NCI-H1436 (cell line): ENCODE results near the gene ARMC3.
"Not testable (repeated sequence)": the region's sequence is repeated elsewhere in the genome, so short reads cannot be mapped to it uniquely, and the experiment has no call there.

Experiments
- DNase-seq: peaks from one replicate; lab custom pipeline; 2025; lab: John Stamatoyannopoulos, UW

Gene ARMC3, protein sequence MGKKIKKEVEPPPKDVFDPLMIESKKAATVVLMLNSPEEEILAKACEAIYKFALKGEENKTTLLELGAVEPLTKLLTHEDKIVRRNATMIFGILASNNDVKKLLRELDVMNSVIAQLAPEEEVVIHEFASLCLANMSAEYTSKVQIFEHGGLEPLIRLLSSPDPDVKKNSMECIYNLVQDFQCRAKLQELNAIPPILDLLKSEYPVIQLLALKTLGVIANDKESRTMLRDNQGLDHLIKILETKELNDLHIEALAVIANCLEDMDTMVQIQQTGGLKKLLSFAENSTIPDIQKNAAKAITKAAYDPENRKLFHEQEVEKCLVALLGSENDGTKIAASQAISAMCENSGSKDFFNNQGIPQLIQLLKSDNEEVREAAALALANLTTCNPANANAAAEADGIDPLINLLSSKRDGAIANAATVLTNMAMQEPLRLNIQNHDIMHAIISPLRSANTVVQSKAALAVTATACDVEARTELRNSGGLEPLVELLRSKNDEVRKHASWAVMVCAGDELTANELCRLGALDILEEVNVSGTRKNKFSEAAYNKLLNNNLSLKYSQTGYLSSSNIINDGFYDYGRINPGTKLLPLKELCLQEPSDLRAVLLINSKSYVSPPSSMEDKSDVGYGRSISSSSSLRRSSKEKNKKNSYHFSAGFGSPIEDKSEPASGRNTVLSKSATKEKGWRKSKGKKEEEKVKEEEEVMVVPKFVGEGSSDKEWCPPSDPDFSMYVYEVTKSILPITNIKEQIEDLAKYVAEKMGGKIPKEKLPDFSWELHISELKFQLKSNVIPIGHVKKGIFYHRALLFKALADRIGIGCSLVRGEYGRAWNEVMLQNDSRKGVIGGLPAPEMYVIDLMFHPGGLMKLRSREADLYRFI

DNA sequence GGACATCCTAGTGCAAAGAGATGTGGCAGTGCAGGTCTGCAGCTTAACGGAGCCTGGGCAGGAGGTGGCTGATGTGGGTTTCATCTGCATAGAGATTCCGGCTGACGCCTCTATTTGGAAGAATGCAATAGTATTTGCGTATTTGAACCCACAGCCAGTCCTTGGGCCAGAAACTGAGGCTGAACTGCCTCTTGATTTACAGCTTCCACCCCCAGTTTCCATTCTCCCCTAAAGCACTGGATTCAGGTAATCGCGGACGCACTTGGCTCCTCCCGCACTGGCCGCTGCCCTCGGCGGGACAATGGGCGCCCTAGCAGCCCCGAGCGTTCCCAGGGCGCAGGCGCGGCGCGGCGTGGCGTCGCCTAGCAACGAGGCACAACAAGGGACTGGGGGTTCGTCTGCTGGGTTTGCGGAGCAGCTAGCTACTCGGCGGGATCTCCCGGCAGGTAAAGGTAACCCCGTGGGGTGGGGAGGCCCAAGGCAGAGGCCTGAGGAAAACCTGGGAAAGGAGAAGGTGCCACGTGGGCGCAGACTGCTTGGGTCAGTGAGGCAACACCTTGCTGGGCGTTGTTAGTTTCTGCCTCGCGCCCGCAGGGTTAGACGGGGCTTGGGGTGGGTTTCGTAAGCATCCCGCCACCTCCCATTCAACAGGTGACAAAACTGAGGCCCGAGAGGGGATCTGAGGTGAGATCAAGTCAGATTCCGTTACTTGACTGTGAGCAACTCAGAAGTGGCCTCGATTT, at the start of gene ARMC3:
ARMC3 (plus strand) TSS at position 393 of the 743 bp plus-strand sequence. CDS start 3,944 bp downstream, outside the sequence.
- no peak for DNase-seq

DNA sequence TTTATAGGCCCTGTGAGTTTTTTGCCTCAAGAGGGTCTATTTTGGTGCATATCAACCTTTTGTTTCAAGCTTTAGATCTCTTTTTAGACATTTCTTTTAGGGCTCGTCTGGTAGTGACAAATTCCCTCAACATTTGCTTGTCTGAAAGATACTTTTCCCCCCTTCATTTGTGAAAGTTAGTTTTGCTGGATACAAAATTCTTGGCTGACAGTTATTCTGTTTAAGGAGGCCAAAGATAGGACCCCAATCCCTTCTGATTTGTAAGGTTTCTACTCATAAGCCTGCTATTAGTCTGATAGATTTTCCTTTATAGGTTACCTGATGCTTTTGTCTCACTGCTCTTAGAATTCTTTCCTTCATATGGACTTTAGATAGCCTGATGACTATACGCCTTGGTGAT, 36.1 kb upstream of the ARMC3 start:
- no peak for DNase-seq

DNA sequence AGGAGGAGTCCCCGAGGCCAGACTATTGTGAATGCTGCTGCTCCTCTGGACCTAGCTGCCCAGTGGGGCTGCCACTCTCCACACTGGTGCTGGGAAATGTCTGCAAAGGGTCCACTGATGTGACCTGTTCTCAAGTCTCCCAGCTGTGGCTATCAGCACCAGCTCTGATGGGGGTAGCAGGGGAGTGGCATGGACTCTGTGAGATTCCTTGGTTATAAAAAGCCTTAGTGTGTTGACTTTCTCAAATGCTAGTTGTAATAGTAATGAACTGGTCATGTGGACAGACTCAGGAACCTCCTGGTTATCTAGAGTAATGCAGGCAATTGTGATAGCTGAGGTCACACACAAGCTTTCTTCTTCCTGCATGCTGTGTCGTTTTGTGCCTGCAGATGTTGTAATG, 34.1 kb upstream of the ARMC3 start:
- DNase-seq, result no peak

DNA sequence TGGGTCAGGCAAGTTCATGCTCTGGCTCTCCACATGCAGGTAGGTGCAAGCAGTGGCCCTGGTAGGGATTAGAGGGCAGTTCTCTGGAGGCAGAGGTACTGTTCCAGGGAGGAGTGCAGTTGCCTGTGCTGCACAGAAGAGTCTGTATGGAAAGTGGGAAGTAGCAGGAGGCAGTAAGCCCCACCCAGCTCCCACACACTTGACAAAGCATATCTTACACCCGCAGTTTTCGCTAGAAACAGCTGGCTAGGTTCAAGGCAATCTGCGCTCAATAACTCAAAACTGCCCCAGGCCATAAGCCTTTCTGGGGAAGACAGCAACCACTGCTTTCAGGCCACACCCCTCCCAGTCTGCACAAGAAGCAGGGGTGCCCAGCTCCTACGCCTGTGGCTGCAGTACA, 33.1 kb upstream of the ARMC3 start:
- no peak for DNase-seq

DNA sequence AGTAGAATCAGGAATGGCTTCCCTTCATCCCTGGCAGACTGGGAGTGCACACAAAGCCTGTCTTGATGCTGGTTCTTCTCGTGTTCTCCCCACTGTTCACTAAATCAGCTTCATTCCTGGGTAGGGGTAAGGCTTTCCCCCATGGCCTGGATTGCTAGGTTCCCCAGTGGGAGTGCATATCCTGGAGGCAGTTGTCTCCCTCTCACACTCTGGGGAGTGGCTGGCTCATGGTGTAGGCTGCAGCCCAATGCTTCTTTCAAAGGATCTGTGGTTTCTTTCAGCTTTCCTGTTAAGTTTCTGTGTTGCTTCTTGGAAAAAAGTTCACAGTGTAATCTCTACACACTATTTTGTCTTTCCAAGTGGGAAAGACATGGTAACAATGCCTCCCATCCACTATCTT, 32.6 kb upstream of the ARMC3 start:
- no peak for DNase-seq

DNA sequence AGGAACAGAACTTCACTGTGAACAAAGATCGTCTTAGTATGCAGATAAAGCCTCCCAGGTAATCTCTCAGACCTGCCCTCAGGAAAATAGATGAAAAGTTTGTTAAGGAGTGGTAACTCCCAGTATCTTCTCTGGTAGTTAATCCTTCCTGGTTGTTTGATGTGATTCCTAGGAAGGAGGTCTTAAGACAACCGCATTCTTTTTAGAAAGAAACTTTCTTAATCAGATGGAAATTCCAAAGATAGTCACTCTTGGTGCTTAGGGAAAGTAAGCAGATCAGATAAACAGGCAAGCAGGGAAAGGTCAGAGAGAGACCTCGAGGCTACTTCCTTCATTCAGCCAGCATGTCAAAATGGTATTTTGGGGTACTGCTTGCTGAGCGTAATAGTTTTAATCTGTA, 30.5 kb upstream of the ARMC3 start:
- DNase-seq, result no peak

DNA sequence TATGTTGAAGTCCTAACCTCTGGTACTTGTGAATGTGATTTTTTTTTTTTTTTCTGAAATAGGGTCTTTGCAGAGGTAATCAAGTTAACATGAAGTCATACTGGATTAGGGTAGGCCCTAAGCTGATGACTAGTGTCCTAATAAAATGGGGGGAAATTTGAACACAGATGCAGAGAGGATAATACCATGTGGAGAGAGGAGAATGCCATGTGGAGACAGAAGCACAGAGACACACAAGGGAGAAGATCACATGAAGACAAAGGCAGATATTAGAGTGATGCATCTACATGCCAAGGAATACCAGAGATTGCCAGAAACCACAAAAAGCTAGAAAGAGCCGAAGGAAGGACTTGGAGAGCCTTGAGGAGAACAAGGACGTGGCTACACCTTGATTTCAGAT, 28.5 kb upstream of the ARMC3 start:
- DNase-seq, result no peak

DNA sequence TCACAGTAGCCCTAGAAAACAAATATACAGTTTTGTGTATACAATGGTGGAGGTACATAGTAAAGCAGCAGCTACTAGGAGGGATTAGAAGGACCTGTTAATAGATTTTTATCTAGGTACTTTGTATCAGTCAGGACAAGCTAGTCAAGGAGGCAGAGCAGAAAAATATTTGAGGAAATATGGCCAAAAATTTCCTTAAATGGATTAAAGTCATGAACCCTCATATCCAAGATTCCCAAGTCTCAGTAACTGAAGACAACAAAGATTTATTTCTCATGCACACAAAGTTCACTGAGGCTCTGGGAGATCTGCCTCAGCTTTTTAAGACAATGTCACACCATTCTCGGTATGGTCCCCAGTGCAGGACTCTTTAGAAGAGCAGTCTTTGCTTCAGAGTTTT, 28.1 kb upstream of the ARMC3 start:
- DNase-seq, result no peak

DNA sequence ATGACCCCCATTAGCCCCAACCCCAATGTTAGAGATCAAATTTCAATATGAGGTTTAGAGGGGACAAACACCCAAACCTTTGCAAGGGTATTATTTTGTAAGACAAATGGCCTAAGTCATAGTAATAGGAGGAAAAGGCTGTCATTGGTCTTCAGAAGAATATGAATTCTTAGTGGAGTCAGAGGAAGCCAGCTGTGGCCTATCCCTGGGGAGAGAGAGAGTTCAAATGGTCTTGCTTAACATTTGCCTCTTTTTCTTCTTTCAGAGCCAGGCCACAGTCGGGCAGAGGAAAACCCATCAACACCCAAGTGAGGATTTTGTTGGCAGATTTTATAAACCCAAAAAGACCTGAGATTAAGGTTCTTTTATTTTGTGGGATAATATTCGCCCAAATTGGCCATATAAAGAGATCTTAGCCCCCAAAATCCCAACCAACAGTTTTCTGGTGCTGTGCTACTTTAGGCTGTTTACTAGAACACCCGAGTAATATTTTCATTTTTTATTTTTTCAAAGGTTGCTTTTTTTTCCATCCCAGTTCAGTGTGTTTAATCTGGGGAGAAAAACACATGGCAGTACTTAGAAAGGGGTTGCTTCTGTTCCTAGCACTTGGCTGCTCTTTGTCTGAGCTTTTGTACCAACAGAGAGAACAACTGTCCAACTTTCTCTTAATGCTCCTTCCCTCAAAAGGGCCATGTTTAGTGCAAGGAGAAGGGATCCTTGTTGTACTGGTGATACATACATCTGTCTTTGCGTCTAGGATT, 26.8 kb upstream of the ARMC3 start:
- no peak for DNase-seq

DNA sequence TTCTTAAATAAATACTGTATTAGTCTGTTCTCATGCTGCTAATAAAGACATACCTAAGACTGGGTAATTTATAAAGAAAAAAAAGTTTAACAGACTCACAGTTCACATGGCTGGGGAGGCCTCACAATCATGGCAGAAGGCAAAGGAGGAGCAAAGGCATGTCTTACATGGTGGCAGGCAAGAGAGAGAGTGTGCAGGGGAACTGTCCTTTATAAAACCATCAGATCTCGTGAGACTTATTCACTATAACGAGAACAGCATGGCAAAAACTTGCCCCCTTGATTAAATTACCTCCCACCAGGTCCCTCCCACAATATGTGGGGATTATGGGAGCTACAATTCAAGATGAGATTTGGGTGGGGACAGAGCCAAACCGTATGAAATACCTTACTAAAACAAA, 25.7 kb upstream of the ARMC3 start:
- not testable (repeated sequence) for DNase-seq

DNA sequence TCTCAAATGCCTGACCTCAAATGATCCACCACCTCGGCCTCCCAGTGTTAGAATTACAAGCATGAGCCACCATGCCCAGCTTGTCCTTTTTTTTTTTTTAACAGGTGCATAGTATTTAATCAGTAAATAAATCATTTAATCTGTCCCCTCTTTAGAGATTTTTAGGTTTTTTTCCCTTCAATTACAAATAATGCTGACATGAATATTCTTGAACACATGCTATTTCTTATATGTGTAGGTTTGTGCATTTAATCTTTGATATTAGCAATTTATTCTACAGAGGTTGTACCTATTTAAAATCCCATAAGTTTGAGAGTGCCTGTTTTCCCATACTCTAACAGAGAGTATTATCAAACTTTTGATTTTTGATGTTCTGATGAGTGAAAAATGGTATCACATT, 24.2 kb upstream of the ARMC3 start:
- no peak for DNase-seq

DNA sequence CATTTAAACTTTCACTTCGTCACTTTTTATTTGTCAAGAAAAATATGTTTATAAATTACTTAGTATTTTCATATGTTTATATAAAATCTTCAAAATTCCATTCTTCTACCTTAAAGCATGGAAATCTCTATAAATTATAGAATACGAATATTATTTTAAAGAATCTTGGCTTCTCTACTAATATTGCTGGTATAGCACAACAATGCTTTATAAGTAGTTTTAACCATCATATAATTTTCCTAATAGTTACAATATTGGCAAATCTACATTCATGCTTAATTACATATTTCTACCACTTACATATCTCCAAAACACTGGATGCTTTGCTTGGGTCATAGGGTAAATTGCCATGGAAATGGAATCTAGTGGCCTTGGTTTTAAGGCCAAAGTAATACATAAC, 21.1 kb upstream of the ARMC3 start:
- DNase-seq, result no peak

DNA sequence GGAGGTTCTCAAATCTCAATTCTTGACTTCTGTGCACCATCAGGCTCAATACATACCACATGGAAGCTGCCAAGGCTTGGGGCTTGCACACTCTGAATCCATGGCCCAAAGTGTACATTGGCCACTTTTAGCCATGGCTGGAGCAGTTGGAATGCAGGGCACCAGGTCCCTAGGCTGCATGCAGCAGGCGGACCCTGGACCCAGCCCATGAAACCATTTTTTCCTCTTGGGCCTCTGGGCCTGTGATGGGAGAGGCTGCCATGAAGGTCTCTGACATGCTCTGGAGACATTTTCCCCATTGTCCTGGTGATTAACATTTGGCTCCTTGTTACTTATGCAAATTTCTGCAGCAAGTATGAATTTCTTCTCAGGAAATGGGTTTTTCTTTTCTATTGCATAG, 19.0 kb upstream of the ARMC3 start:
- no peak for DNase-seq

DNA sequence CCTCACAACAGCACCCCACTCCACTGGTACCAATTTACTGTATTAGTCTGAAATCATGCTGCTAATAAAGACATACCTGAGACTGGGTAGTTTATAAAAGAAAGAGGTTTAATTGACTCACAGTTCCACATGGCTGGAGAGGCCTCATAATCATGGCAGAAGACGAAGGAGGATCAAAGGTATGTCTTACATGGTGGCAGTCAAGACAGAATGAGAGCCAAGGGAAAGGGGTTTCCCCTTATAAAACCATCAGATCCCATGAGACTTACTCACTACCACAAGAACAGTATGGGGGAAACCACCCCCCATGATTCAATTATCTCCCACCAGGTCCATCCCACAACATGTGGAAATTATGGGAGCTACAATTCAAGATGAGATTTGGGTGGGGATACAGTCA, 18.2 kb upstream of the ARMC3 start:
- DNase-seq, result not testable (repeated sequence)

DNA sequence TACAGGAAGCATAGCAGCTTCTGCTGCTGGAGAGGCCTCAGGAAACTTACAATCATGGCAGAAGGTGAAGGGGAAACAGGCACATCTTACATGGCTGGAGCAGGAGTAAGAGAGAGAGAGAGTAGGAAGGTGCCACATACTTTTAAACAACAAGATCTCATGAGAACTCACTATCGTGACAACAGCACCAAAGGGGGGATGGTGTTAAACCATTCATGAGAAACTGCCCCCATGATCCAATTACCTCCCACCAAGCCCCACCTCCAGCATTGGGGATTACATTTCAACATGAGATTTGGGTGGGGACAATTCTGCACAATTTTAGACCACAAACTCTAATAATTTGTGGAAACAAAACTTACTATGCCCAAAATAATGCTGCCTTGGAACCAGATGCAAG, 16.8 kb upstream of the ARMC3 start:
- DNase-seq, result no peak

DNA sequence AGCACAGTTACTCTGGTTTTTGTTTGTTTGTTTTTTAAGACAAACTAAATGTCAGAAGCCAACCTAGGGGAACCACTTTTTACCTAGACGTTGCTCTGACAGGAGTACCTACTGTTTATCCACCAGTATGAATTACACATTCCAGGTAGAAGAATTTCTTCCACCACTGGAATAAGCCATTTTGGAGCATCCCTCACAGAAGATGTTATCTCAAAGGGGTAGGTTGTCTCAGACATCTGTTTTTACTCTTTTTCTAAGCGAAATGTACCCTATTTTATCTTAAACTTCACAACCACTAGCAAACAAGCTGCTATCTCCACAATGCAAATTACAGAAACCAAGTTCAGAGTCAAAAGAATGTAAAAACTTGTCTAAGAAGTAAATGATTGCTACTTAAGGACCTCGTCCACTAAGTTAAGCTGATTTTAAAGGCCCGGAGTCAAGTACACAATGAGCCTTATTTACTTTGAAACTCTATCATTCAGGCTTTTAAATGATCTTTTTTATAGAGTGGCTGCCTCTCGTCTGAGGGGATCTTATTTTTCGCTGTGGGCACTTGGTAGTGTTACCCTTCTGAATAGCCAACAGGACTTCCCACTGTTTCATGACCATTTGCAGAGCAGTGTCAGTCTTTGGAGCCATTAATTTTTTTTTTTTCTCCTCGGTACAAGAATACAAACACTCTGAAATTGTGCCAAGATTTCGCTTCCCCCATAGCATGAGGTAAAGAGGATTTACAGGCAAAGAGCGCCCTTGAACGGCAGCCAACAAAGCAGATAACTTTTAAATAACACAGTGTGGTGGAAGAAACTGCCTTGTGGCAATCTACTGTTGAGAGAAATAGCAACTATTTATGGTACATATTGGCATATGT, 15.7 kb upstream of the ARMC3 start:
- peak; percentile 38 for DNase-seq

DNA sequence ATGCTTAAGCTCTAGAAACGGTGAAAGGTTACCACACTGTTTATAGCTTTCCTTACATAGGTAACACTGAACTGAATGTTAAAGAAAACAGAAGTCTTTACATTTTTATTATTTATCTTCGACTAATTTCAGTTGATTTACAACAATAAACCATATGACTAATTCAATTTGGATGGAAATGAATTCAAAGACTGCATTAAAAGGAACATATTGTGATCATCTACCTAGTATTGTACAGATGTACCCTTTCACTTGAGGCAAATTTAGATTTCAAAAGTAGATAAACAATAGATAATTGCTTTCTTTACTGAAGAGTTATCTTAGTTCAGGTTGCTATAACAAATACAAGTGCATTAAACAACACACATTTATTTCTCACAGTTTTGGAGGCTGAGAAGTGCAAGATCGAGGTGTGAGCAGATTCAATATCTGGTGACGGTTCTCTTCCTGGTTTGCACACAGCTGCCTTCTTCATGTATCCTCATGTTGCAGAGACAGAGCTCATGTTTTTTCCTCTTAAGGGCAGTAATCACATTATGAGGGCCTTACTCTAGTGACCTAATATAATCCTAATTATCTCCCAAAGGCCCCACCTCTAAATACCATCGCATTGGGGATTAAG, 15.0 kb upstream of the ARMC3 start:
- peak; percentile 22 for DNase-seq

DNA sequence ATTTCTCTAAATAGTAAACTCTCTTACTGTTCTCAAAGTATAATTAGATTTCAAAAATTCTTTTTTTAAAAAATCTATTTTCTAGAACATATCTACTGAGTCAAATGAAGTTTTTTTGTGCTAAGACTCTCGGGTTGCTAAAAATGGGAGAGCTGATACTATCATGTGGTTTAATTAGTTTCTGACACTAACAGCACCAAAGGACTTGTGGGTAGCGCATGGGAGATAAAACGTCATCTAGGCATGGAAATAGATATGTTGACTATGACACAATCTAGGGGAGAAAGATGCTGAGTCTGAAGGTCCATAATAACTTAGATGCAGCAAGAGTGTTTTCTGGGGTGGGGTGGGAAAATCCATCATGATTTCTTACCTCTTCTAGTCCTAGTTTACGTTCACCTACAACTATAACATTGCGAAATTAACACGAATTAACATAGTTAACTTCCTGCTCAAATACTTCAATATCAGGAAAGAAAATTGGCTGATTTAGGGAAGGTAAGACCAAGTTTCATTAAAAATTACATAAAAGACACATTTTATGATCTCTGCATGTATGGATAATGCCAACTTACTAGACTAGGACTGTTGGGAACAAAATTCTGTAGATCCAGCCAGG, 14.3 kb upstream of the ARMC3 start:
- no peak for DNase-seq

DNA sequence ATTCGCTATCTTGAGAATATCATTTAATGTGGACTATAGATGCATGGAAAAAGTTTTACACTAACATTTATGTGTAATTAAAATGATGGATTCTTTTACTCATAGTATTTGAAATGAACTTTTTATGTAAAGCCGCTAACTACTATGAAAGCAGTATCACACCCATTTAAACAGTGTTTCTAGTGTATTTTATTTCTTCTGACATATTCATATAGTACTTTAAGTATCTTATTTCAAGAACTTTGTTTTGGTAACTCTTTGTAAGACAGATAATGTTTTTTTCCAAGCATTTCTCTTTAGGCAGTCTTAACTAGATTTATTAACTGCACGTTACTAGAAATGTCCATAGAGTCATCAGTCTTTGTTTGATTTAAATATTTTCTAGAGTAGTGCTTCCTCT, 12.5 kb upstream of the ARMC3 start:
- no peak for DNase-seq

DNA sequence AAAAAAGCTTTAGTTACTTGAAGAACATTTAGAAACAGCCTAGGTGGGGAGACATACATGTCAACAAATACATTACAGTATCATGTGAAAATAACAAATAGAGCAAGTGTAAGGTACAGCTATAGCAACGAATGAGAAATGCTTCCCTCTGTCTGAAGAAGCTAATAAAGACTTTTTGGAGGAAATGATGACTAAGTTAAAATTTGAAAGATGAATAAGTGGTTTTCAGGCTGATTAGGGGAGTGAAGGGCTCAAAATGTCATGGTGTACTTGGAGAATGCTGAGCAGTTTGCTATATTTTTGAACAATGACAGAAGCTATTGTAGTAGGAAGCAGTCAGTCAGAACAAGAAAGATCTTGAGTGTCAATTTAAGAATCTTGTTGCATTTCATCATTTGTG, 2.8 kb upstream of the ARMC3 start:
- no peak for DNase-seq
